ENCODE measurements around the gene PTPRCAP.

PTPRCAP gene

GRCh38 chr11:67463680-67464410, 26.4 kb upstream of the PTPRCAP start:
- H3K4me1 ChIP-seq (ENCODE audit: control insufficient read depth, insufficient read depth, low read length) = peaks cover 10% of the 10 kb centered on the region
- no peak for DNase-seq (ENCODE audit: low read depth)
- H3K9me3 ChIP-seq (ENCODE audit: control insufficient read depth, low read length) = no peaks in the 10 kb centered on the region
- H3K9ac ChIP-seq (ENCODE audit: low read length) = no peak overlapping the region
- H3K4me3 ChIP-seq (ENCODE audit: low read length) = no peak overlapping the region
- H3K27me3 ChIP-seq (replicated peaks; ENCODE audit: control insufficient read depth, insufficient read depth, low read length) = no peaks in the 10 kb centered on the region
- H3K36me3 ChIP-seq (ENCODE audit: control insufficient read depth, insufficient read depth, low read length, severe bottlenecking) = no peaks in the 10 kb centered on the region

GRCh38 chr11:67463186-67463585, 25.7 kb upstream of the PTPRCAP start:
- H3K9me3 ChIP-seq (ENCODE audit: control insufficient read depth, low read length) = no peaks in the 10 kb centered on the region
- H3K36me3 ChIP-seq (ENCODE audit: control insufficient read depth, insufficient read depth, low read length, severe bottlenecking) = no peaks in the 10 kb centered on the region
- H3K4me1 ChIP-seq (ENCODE audit: control insufficient read depth, insufficient read depth, low read length) = peaks cover 6% of the 10 kb centered on the region
- H3K9ac ChIP-seq (ENCODE audit: low read length) = no peak overlapping the region
- no peak for DNase-seq (ENCODE audit: low read depth)
- no peak overlapping the region for H3K4me3 ChIP-seq (ENCODE audit: low read length)
- H3K27me3 ChIP-seq (replicated peaks; ENCODE audit: control insufficient read depth, insufficient read depth, low read length) = no peaks in the 10 kb centered on the region

GRCh38 chr11:67458266-67458665, 20.8 kb upstream of the PTPRCAP start:
- no peak overlapping the region for H3K9ac ChIP-seq (ENCODE audit: low read length)
- no peak overlapping the region for H3K4me3 ChIP-seq (ENCODE audit: low read length)
- H3K9me3 ChIP-seq (ENCODE audit: control insufficient read depth, low read length) = no peaks in the 10 kb centered on the region
- H3K27me3 ChIP-seq (replicated peaks; ENCODE audit: control insufficient read depth, insufficient read depth, low read length) = peaks cover 23% of the 10 kb centered on the region
- no peaks in the 10 kb centered on the region for H3K4me1 ChIP-seq (ENCODE audit: control insufficient read depth, insufficient read depth, low read length)
- no peaks in the 10 kb centered on the region for H3K36me3 ChIP-seq (ENCODE audit: control insufficient read depth, insufficient read depth, low read length, severe bottlenecking)
- no peak for DNase-seq (ENCODE audit: low read depth)

GRCh38 chr11:67457453-67457852, 20.0 kb upstream of the PTPRCAP start:
- Histone ChIP-seq H3K9me3 (ENCODE audit: control insufficient read depth, low read length) (no peaks in the 10 kb centered on the region), H3K4me3 (ENCODE audit: low read length) (no peak overlapping the region), H3K36me3 (ENCODE audit: control insufficient read depth, insufficient read depth, low read length, severe bottlenecking) (no peaks in the 10 kb centered on the region), H3K4me1 (ENCODE audit: control insufficient read depth, insufficient read depth, low read length) (no peaks in the 10 kb centered on the region), H3K27me3 (replicated peaks; ENCODE audit: control insufficient read depth, insufficient read depth, low read length) (peaks cover 23% of the 10 kb centered on the region), H3K9ac (ENCODE audit: low read length) (no peak overlapping the region)
- no peak for DNase-seq (ENCODE audit: low read depth)

- no peak for DNase-seq (ENCODE audit: low read depth)
- Histone ChIP-seq H3K27me3 (replicated peaks; ENCODE audit: control insufficient read depth, insufficient read depth, low read length) (peaks cover 23% of the 10 kb centered on the region), H3K9ac (ENCODE audit: low read length) (no peak overlapping the region), H3K4me1 (ENCODE audit: control insufficient read depth, insufficient read depth, low read length) (no peaks in the 10 kb centered on the region), H3K4me3 (ENCODE audit: low read length) (no peak overlapping the region), H3K36me3 (ENCODE audit: control insufficient read depth, insufficient read depth, low read length, severe bottlenecking) (no peaks in the 10 kb centered on the region), H3K9me3 (ENCODE audit: control insufficient read depth, low read length) (no peaks in the 10 kb centered on the region)
Observed at GRCh38 chr11:67456068-67456705, 18.7 kb upstream of the PTPRCAP start.

- Histone ChIP-seq H3K9ac (ENCODE audit: low read length) (no peak within 1 kb of the TSS), H3K9me3 (ENCODE audit: control insufficient read depth, low read length) (no peaks in the 10 kb centered on the region), H3K4me1 (ENCODE audit: control insufficient read depth, insufficient read depth, low read length) (no peaks in the 10 kb centered on the region), H3K36me3 (ENCODE audit: control insufficient read depth, insufficient read depth, low read length, severe bottlenecking) (no peaks in the 10 kb centered on the region), H3K27me3 (replicated peaks; ENCODE audit: control insufficient read depth, insufficient read depth, low read length) (peaks cover 23% of the 10 kb centered on the region), H3K4me3 (ENCODE audit: low read length) (no peak within 1 kb of the TSS)
- no peak for DNase-seq (ENCODE audit: low read depth)
Observed at GRCh38 chr11:67455054-67455453, 17.6 kb upstream of the PTPRCAP start, which contains the start of gene CABP4. TSS of gene CABP4 (plus strand) at chr11:67455354. CDS start at chr11:67455424, 70 bp downstream.

- no peak for DNase-seq (ENCODE audit: low read depth)
Observed at GRCh38 chr11:67453816-67454732, 16.6 kb upstream of the PTPRCAP start.

GRCh38 chr11:67452141-67452952, 14.9 kb upstream of the PTPRCAP start, which contains the start of gene GPR152:
TSS of gene GPR152 (minus strand) at chr11:67452729. CDS start at chr11:67452724, 5 bp downstream.
- DNase-seq (ENCODE audit: low read depth) = no peak
- Histone ChIP-seq H3K9me3 (ENCODE audit: control insufficient read depth, low read length) (no peaks in the 10 kb centered on the region), H3K36me3 (ENCODE audit: control insufficient read depth, insufficient read depth, low read length, severe bottlenecking) (no peaks in the 10 kb centered on the region), H3K4me1 (ENCODE audit: control insufficient read depth, insufficient read depth, low read length) (no peaks in the 10 kb centered on the region), H3K4me3 (ENCODE audit: low read length) (no peak within 1 kb of the TSS), H3K9ac (ENCODE audit: low read length) (no peak within 1 kb of the TSS), H3K27me3 (replicated peaks; ENCODE audit: control insufficient read depth, insufficient read depth, low read length) (peaks cover 21% of the 10 kb centered on the region)

More at GRCh38 chr11:67453816-67454732, 16.6 kb upstream of the PTPRCAP start:
- Histone ChIP-seq H3K27me3 (replicated peaks; ENCODE audit: control insufficient read depth, insufficient read depth, low read length) (peaks cover 23% of the 10 kb centered on the region), H3K9ac (ENCODE audit: low read length) (no peak overlapping the region), H3K36me3 (ENCODE audit: control insufficient read depth, insufficient read depth, low read length, severe bottlenecking) (no peaks in the 10 kb centered on the region), H3K9me3 (ENCODE audit: control insufficient read depth, low read length) (no peaks in the 10 kb centered on the region), H3K4me1 (ENCODE audit: control insufficient read depth, insufficient read depth, low read length) (no peaks in the 10 kb centered on the region), H3K4me3 (ENCODE audit: low read length) (no peak overlapping the region)

GRCh38 chr11:67451658-67451976, 14.1 kb upstream of the PTPRCAP start:
- H3K36me3 ChIP-seq (ENCODE audit: control insufficient read depth, insufficient read depth, low read length, severe bottlenecking) = no peaks in the 10 kb centered on the region
- H3K9ac ChIP-seq (ENCODE audit: low read length) = no peak overlapping the region
- no peaks in the 10 kb centered on the region for H3K9me3 ChIP-seq (ENCODE audit: control insufficient read depth, low read length)
- DNase-seq (ENCODE audit: low read depth) = no peak
- H3K4me3 ChIP-seq (ENCODE audit: low read length) = no peak overlapping the region
- H3K4me1 ChIP-seq (ENCODE audit: control insufficient read depth, insufficient read depth, low read length) = no peaks in the 10 kb centered on the region
- peaks cover 16% of the 10 kb centered on the region for H3K27me3 ChIP-seq (replicated peaks; ENCODE audit: control insufficient read depth, insufficient read depth, low read length)

- Histone ChIP-seq H3K4me3 (ENCODE audit: low read length) (no peak overlapping the region), H3K9me3 (ENCODE audit: control insufficient read depth, low read length) (no peaks in the 10 kb centered on the region), H3K27me3 (replicated peaks; ENCODE audit: control insufficient read depth, insufficient read depth, low read length) (peaks cover 10% of the 10 kb centered on the region), H3K4me1 (ENCODE audit: control insufficient read depth, insufficient read depth, low read length) (no peaks in the 10 kb centered on the region), H3K9ac (ENCODE audit: low read length) (no peak overlapping the region), H3K36me3 (ENCODE audit: control insufficient read depth, insufficient read depth, low read length, severe bottlenecking) (no peaks in the 10 kb centered on the region)
- DNase-seq (ENCODE audit: low read depth) = no peak
Observed at GRCh38 chr11:67450796-67451657, 13.5 kb upstream of the PTPRCAP start.

Data from adipocyte (in vitro differentiated cells).